ENCODE results near the gene ZNF423.
"Not testable (repeated sequence)": the region's sequence is repeated elsewhere in the genome, so short reads cannot be mapped to it uniquely, and the experiment has no call there.

The ZNF423 gene

GRCh38 chr16:49563666-49564065, 292.2 kb downstream of the ZNF423 start:
- no peak for DNase-seq
- no peak overlapping the region for H3K9ac ChIP-seq (ENCODE audit: low read length)
- TF ChIP-seq EZH2 (optimal IDR thresholded peaks at IDR 0.05; ENCODE audit: low read depth, low read length) = no peak
- H3K4me1 ChIP-seq (ENCODE audit: low read length) = no peaks in the 10 kb centered on the region
- no peak overlapping the region for H3K4me2 ChIP-seq (ENCODE audit: low read depth, low read length)
- no peaks in the 10 kb centered on the region for H3K27me3 ChIP-seq (replicated peaks; ENCODE audit: insufficient read depth, low read length)
- H2AFZ ChIP-seq (ENCODE audit: low read length) = no peak overlapping the region
- no peaks in the 10 kb centered on the region for H4K20me1 ChIP-seq (ENCODE audit: insufficient read depth, low read length)
- H3K36me3 ChIP-seq (replicated peaks; ENCODE audit: insufficient read depth, low read length) = no peaks in the 10 kb centered on the region
- H3K27ac ChIP-seq (ENCODE audit: low read length) = no peak overlapping the region
- H3K9me3 ChIP-seq (replicated peaks; ENCODE audit: insufficient read depth, low read length) = no peaks in the 10 kb centered on the region
- H3K79me2 ChIP-seq (ENCODE audit: low read length) = no peaks in the 10 kb centered on the region
- no peak overlapping the region for H3K4me3 ChIP-seq (ENCODE audit: low read length)
- H3K9me2 ChIP-seq (replicated peaks; ENCODE audit: insufficient read depth, low read length) = no peaks in the 10 kb centered on the region
- no peaks in the 10 kb centered on the region for H3F3A ChIP-seq (ENCODE audit: insufficient read depth, low read length)

- not testable (repeated sequence) for H3K27ac ChIP-seq (ENCODE audit: low read length)
These were observed 293.0 kb downstream of the ZNF423 start for GRCh38 chr16:49562894-49563293.

GRCh38 chr16:49562228-49562627, 293.7 kb downstream of the ZNF423 start:
- H3K4me3 ChIP-seq (ENCODE audit: low read length) = no peak overlapping the region
- no peak for DNase-seq
- H3K27ac ChIP-seq (ENCODE audit: low read length) = no peak overlapping the region
- no peak overlapping the region for H3K4me2 ChIP-seq (ENCODE audit: low read depth, low read length)
- no peaks in the 10 kb centered on the region for H3K9me3 ChIP-seq (replicated peaks; ENCODE audit: insufficient read depth, low read length)
- no peak overlapping the region for H2AFZ ChIP-seq (ENCODE audit: low read length)
- no peaks in the 10 kb centered on the region for H3K27me3 ChIP-seq (replicated peaks; ENCODE audit: insufficient read depth, low read length)
- H3K36me3 ChIP-seq (replicated peaks; ENCODE audit: insufficient read depth, low read length) = no peaks in the 10 kb centered on the region
- H3K9ac ChIP-seq (ENCODE audit: low read length) = no peak overlapping the region
- H3K4me1 ChIP-seq (ENCODE audit: low read length) = no peaks in the 10 kb centered on the region
- TF ChIP-seq EZH2 (optimal IDR thresholded peaks at IDR 0.05; ENCODE audit: low read depth, low read length) = no peak
- TF ChIP-seq CTCF (IDR thresholded peaks at IDR 0.05; ENCODE audit: low read length) = no peak
- no peak for TF ChIP-seq EZH2phosphoT487 (IDR thresholded peaks at IDR 0.05; ENCODE audit: low read length)
- no peaks in the 10 kb centered on the region for H4K20me1 ChIP-seq (ENCODE audit: insufficient read depth, low read length)
- no peaks in the 10 kb centered on the region for H3K9me2 ChIP-seq (replicated peaks; ENCODE audit: insufficient read depth, low read length)
- no peaks in the 10 kb centered on the region for H3K79me2 ChIP-seq (ENCODE audit: low read length)
- H3F3A ChIP-seq (ENCODE audit: insufficient read depth, low read length) = no peaks in the 10 kb centered on the region

More at GRCh38 chr16:49562894-49563293, 293.0 kb downstream of the ZNF423 start:
- not testable (repeated sequence) for H3K9me3 ChIP-seq (replicated peaks; ENCODE audit: insufficient read depth, low read length); H3K4me1 ChIP-seq (ENCODE audit: low read length); H2AFZ ChIP-seq (ENCODE audit: low read length); H4K20me1 ChIP-seq (ENCODE audit: insufficient read depth, low read length); DNase-seq; H3F3A ChIP-seq (ENCODE audit: insufficient read depth, low read length); H3K79me2 ChIP-seq (ENCODE audit: low read length); H3K9ac ChIP-seq (ENCODE audit: low read length); H3K36me3 ChIP-seq (replicated peaks; ENCODE audit: insufficient read depth, low read length); H3K27me3 ChIP-seq (replicated peaks; ENCODE audit: insufficient read depth, low read length); H3K9me2 ChIP-seq (replicated peaks; ENCODE audit: insufficient read depth, low read length); H3K4me2 ChIP-seq (ENCODE audit: low read depth, low read length); H3K4me3 ChIP-seq (ENCODE audit: low read length)

- Histone ChIP-seq H2AFZ (ENCODE audit: low read length) (no peak overlapping the region), H3K4me2 (ENCODE audit: low read depth, low read length) (no peak overlapping the region), H3K4me3 (ENCODE audit: low read length) (no peak overlapping the region), H3K9me3 (replicated peaks; ENCODE audit: insufficient read depth, low read length) (no peaks in the 10 kb centered on the region), H3K36me3 (replicated peaks; ENCODE audit: insufficient read depth, low read length) (no peaks in the 10 kb centered on the region), H3K79me2 (ENCODE audit: low read length) (no peaks in the 10 kb centered on the region), H3K9ac (ENCODE audit: low read length) (no peak overlapping the region), H3K4me1 (ENCODE audit: low read length) (no peaks in the 10 kb centered on the region), H3F3A (ENCODE audit: insufficient read depth, low read length) (no peaks in the 10 kb centered on the region), H3K27ac (ENCODE audit: low read length) (no peak overlapping the region), H3K27me3 (replicated peaks; ENCODE audit: insufficient read depth, low read length) (no peaks in the 10 kb centered on the region), H4K20me1 (ENCODE audit: insufficient read depth, low read length) (no peaks in the 10 kb centered on the region), H3K9me2 (replicated peaks; ENCODE audit: insufficient read depth, low read length) (no peaks in the 10 kb centered on the region)
- no peak for DNase-seq
- TF ChIP-seq EZH2 (optimal IDR thresholded peaks at IDR 0.05; ENCODE audit: low read depth, low read length) (no peak), EZH2phosphoT487 (IDR thresholded peaks at IDR 0.05; ENCODE audit: low read length) (no peak), CTCF (IDR thresholded peaks at IDR 0.05; ENCODE audit: low read length) (no peak)
These were observed 295.7 kb downstream of the ZNF423 start for GRCh38 chr16:49560004-49560830.

Measured in MM.1S (cell line).